Right ventricle myocardium superior (tissue), 1 donor: Measurements from ENCODE around the gene MCU. TPM values are rescaled to one million over a fixed set of nuclear protein-coding genes. Genes with fewer than 3 reads are reported as not detected.

Experiments
- ATAC-seq: fragments of 200-7000 bp; cut with Tn5 transposase; one replicate; pipeline ENCODE4 v1.9.1; 2020; ENCODE audit warnings: mild to moderate bottlenecking; ENCODE audit not compliant: poor library complexity
- DNase-seq: peaks from one replicate; pipeline ENCODE4 v3.0.0-alpha.2; 2020
- intact Hi-C: fragments of 100-400 bp; cut with DNase I; formaldehyde crosslinking; loops from one replicate; pipeline ENCODE4 v1.11.2; 2022
- total RNA-seq: library from RNA; stranded (reverse); fragmentation: NEBNext Ultra II Directional; extraction: Animal tissue kit (Norgen Biotek cat#: 25700); gene quantifications from one replicate; pipeline ENCODE4 v1.2.1, GENCODE V29; 2021
- donor health status: DM: no; HTN: yes; CAD: no; lungs with severe emphysema.

Gene MCU
- total RNA-seq, 1 donor from 2014 or later = 11.3 TPM

- ATAC-seq (no peak), DNase-seq (no peak)
- intact Hi-C loops = no loop called here
Observed at GRCh38 chr10:72851509-72851908, 159.6 kb downstream of the MCU start.

- no peak for ATAC-seq
Observed at GRCh38 chr10:72852508-72852907, 160.6 kb downstream of the MCU start.

GRCh38 chr10:72855129-72855528 lies 163.2 kb downstream of the MCU start:
- DNase-seq (no peak), ATAC-seq (no peak)
- intact Hi-C loops = no loop called here

More at GRCh38 chr10:72852508-72852907, 160.6 kb downstream of the MCU start:
- intact Hi-C loops = no loop called here
- DNase-seq = no peak

GRCh38 chr10:72855790-72856189 lies 163.8 kb downstream of the MCU start:
- DNase-seq (no peak), ATAC-seq (no peak)
- intact Hi-C loops = no loop called here

- ATAC-seq = no peak
- intact Hi-C loops = no loop called here
- no peak for DNase-seq
Observed at GRCh38 chr10:72858067-72858466, 166.1 kb downstream of the MCU start.

- DNase-seq (no peak), ATAC-seq (no peak)
- intact Hi-C loops = no loop called here
Observed at GRCh38 chr10:72862957-72863356, 171.0 kb downstream of the MCU start.

- ATAC-seq (peak; percentile 45), DNase-seq (no peak)
- intact Hi-C loops = no loop called here
Observed at GRCh38 chr10:72875250-72876055, 183.5 kb downstream of the MCU start.

- intact Hi-C loops = no loop called here
- ATAC-seq (no peak), DNase-seq (no peak)
Observed at GRCh38 chr10:72879245-72879644, 187.3 kb downstream of the MCU start.

- ATAC-seq (no peak), DNase-seq (no peak)
- intact Hi-C loops = no loop called here
Observed at GRCh38 chr10:72881291-72881690, 189.3 kb downstream of the MCU start.

- intact Hi-C loops = no loop called here
Observed at GRCh38 chr10:72883861-72884260, 191.9 kb downstream of the MCU start.

GRCh38 chr10:72885953-72886352 lies 194.0 kb downstream of the MCU start:
- ATAC-seq (no peak), DNase-seq (no peak)
- intact Hi-C loops = no loop called here

More at GRCh38 chr10:72883861-72884260, 191.9 kb downstream of the MCU start:
- DNase-seq (no peak), ATAC-seq (no peak)

- ATAC-seq (no peak), DNase-seq (no peak)
- intact Hi-C loops = no loop called here
Observed at GRCh38 chr10:72886621-72887020, 194.7 kb downstream of the MCU start.

GRCh38 chr10:72887043-72887442 lies 195.1 kb downstream of the MCU start:
- DNase-seq (no peak), ATAC-seq (no peak)
- intact Hi-C loops = no loop called here

- intact Hi-C loops = no loop called here
- ATAC-seq (no peak), DNase-seq (no peak)
Observed at GRCh38 chr10:72888151-72888638, 196.3 kb downstream of the MCU start.

- ATAC-seq (no peak), DNase-seq (no peak)
- intact Hi-C loops = no loop called here
Observed at GRCh38 chr10:72889391-72889831, 197.5 kb downstream of the MCU start.

- DNase-seq (no peak), ATAC-seq (no peak)
- intact Hi-C loops = no loop called here
Observed at GRCh38 chr10:72890086-72890485, 198.1 kb downstream of the MCU start.

- intact Hi-C loops = no loop called here
- DNase-seq = no peak
- ATAC-seq = peak; percentile 71
Observed at GRCh38 chr10:72893136-72893798, 201.3 kb downstream of the MCU start, which contains the start of gene OIT3. OIT3 (plus strand) TSS chr10:72893739; CDS start chr10:72893799, 60 bp downstream.

- intact Hi-C loops = no loop called here
- DNase-seq (no peak), ATAC-seq (no peak)
Observed at GRCh38 chr10:72895236-72895850, 203.4 kb downstream of the MCU start.

GRCh38 chr10:72898616-72899015 lies 206.7 kb downstream of the MCU start:
- intact Hi-C loops = no loop called here

More at GRCh38 chr10:72898616-72899015, 206.7 kb downstream of the MCU start:
- DNase-seq = no peak
- ATAC-seq = no peak
